Tibial artery (tissue), 4 donors: Measurements from ENCODE around the gene RHCG.

Source experiments
- DNase-seq, 2 donors: peaks; one replicate each; pipeline ENCODE4 v3.0.0-alpha.2; 2019
- H3K27ac ChIP-seq, 2 donors: fragments of 200-600 bp; sonication (generic) in 1 of 2; 1 replicate in 1 of 2; 2 replicates in 1 of 2; pipeline ENCODE4 v1.5.1; 2018 to 2019; ENCODE audit warnings: mild to moderate bottlenecking in 1 of 2
- H3K27me3 ChIP-seq, 2 donors: fragments of 200-600 bp; sonication (generic) in 1 of 2; one replicate each; pipeline versions ENCODE4 v1.5.1 to v1.6.0; 2016 to 2019
- H3K36me3 ChIP-seq, 3 donors: fragments of 200-600 bp; sonication (generic) in 2 of 3; one replicate each; pipeline ENCODE4 v1.5.1; 2016 to 2019; ENCODE audit warnings: mild to moderate bottlenecking in 2 of 3
- H3K4me1 ChIP-seq, 4 donors: fragments of 200-600 bp; sonication (generic) in 2 of 4; 1 replicate in 3 of 4; 2 replicates in 1 of 4; pipeline ENCODE4 v1.5.1; 2016 to 2019
- H3K4me3 ChIP-seq, 2 donors: fragments of 200-600 bp; sonication (generic) in 1 of 2; 1 replicate in 1 of 2; 2 replicates in 1 of 2; pipeline ENCODE4 v1.5.1; 2018 to 2019; ENCODE audit warnings: mild to moderate bottlenecking in 2 of 2
- H3K9me3 ChIP-seq, 3 donors: fragments of 200-600 bp; sonication (generic) in 1 of 3; one replicate each; pipeline ENCODE4 v1.5.1; 2016 to 2019
- intact Hi-C: fragments of 100-400 bp; cut with DNase I; formaldehyde crosslinking; loops from one replicate; pipeline ENCODE4 v1.15.0; 2023; ENCODE audit warnings: low total_unique reads
- TF ChIP-seq, protein P1 (sequence below), 2 experiments: fragments of 200-600 bp in 1 of 2; fragments of 450-650 bp in 1 of 2; IDR thresholded peaks; one replicate each; pipeline ENCODE4 v1.5.1; 2017 to 2019; ENCODE audit warnings: antibody characterized with exemption in 2 of 2, mild to moderate bottlenecking in 1 of 2, moderate library complexity in 1 of 2

The RHCG gene

DNA sequence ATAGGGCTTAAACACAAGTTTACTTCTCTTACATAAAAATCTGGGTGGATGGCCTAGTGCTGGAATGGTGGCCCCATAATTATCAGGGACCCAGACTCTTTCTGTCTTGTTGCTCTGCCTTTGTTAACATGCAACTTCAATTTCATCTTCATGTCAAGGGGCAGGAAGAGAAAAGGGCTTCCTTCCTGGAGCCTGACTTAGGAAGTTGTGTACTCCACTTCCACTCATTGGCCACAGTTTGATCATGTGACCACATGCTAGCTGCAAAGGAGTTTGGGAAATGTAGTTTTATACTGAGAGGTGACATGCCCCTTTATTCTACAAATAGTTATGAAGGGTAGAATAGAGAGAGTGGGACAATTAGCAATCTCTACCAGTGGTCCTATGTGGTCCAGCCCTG lies 39.3 kb downstream of the RHCG start:
- Histone ChIP-seq H3K36me3 (no peaks in the 10 kb centered on the region), H3K27me3 (peaks cover 0 to 36% of the 10 kb centered on the region in 2 donors), H3K4me1 (no peaks in the 10 kb centered on the region), H3K27ac (no peak overlapping the region), H3K4me3 (no peak overlapping the region), H3K9me3 (peaks cover 0 to 10% (median 4%) of the 10 kb centered on the region in 3 donors)
- DNase-seq = no peak
- intact Hi-C loops = no loop called here
- TF ChIP-seq, protein P1, sequence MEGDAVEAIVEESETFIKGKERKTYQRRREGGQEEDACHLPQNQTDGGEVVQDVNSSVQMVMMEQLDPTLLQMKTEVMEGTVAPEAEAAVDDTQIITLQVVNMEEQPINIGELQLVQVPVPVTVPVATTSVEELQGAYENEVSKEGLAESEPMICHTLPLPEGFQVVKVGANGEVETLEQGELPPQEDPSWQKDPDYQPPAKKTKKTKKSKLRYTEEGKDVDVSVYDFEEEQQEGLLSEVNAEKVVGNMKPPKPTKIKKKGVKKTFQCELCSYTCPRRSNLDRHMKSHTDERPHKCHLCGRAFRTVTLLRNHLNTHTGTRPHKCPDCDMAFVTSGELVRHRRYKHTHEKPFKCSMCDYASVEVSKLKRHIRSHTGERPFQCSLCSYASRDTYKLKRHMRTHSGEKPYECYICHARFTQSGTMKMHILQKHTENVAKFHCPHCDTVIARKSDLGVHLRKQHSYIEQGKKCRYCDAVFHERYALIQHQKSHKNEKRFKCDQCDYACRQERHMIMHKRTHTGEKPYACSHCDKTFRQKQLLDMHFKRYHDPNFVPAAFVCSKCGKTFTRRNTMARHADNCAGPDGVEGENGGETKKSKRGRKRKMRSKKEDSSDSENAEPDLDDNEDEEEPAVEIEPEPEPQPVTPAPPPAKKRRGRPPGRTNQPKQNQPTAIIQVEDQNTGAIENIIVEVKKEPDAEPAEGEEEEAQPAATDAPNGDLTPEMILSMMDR (IDR thresholded peaks at IDR 0.05) = no peak

DNA sequence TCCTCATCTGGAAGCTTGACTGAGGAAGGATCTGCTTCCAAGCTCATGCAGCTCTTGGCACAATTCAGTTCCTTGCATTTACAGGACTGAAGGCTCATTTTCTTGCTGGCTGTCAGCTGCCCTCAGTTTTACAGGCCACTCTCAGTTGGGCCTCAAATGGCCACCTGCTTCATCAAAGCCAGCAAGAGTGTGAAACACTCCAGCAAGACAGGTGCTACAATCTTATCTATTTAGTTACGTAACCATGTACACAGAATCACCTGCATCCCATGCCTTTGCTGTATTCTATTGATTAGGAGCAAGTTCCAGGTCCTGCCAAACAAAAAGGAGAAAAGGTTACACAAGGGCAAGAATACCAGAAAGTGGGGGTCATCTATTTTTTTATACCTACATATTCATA lies 40.8 kb downstream of the RHCG start:
- no peak overlapping the region for H3K27ac ChIP-seq
- H3K36me3 ChIP-seq = no peaks in the 10 kb centered on the region
- TF ChIP-seq, protein P1 (IDR thresholded peaks at IDR 0.05) = no peak
- no peaks in the 10 kb centered on the region for H3K4me1 ChIP-seq
- intact Hi-C loops = no loop called here
- peaks cover 0 to 34% of the 10 kb centered on the region in 2 donors for H3K27me3 ChIP-seq
- no peak overlapping the region for H3K4me3 ChIP-seq
- peaks cover 0 to 10% (median 4%) of the 10 kb centered on the region in 3 donors for H3K9me3 ChIP-seq
- no peak for DNase-seq

DNA sequence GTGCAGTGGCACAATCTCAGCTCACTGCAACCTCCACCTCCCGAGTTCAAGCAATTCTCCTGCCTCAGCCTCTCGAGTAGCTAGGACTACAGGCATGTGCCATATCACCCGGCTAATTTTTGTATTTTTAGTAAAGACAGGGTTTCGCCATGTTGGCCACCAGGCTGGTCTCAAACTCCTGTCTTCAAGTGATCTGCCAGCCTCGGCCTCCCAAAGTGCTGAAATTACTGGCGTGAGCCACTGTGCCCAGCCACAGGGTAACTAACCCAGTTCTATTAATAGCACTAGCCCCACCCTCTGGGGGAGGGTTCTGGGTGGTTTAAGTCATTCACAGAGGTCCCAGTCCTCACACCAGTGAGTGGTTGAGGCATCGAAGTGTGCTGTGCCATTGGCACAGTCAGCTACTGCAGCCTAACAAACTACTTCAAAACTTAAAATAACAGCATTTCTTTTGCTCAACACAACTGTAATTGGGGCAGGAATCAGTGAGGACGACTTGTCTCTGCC lies 44.0 kb downstream of the RHCG start:
- TF ChIP-seq, protein P1 (IDR thresholded peaks at IDR 0.05) = no peak
- H3K27ac ChIP-seq = no peak overlapping the region
- peaks cover 0 to 55% of the 10 kb centered on the region in 2 donors for H3K27me3 ChIP-seq
- peaks cover 0 to 8% (median 4%) of the 10 kb centered on the region in 3 donors for H3K9me3 ChIP-seq
- H3K4me3 ChIP-seq = no peak overlapping the region
- no peaks in the 10 kb centered on the region for H3K36me3 ChIP-seq
- no peaks in the 10 kb centered on the region for H3K4me1 ChIP-seq
- no peak for DNase-seq
- intact Hi-C loops = no loop called here

DNA sequence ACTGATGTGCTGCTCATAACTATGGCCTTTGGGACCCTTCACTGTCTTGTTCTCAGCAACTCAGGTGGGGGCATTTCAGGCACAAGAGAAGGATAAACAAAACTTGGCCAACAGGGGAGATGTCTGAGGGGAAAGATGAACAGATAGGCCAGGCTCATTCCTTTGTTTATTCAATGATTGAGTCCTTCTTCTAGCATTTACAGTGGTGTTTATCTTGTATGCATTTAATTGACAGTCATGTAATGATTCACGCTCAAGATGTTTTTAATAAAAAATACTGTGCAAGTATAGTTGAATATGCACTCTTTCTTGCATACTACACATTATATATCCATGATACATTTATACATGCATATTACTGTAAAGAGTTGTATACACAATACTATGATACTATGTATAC lies 44.5 kb downstream of the RHCG start:
- H3K9me3 ChIP-seq = peaks cover 0 to 3% (median 0%) of the 10 kb centered on the region in 3 donors

DNA sequence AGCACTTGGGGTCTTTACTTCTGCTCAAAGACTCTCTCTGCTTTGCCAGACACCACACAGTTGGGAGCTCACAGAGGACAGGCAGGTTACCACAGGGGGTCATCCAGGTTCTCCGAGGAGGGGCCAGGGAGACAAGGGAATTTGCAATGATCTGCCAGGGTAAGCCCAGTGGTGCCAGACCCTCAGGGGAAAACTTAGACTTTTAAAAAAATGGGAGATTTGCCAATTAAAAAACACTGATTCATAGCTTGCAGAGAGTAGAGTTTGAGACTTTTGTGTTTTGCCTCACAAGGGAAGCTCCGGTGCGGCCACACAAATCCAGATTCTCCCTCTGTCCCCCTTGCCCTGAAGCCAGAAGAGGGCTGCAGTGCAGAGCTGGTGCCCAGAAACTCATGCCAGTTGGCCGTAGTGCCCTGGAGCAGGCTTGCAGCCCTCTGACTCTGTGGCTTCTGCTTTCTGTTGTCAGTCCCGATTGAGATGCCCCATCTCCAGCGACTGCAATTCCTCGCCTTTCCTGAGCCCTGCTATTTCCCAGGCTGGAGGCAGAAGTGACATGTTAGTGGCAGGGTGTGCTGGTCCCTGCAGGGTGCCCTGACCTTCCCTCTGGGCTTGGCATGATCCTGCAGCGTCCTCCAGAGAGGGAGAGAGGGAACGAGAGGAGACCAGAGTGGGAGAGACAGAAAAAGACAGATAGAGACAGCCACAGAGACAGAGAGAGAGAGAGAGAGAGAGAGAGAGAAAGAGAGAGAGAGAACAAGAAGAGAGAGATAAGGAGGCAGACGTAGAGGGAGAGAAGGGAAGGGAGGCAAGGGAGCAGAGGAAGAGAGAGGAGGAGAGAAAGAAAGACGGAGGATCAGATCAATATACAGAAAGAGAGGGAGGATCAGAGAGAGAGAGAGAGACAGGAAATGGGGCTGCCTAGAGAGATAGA lies 46.0 kb downstream of the RHCG start:
- H3K27me3 ChIP-seq = peaks cover 0 to 67% of the 10 kb centered on the region in 2 donors
- intact Hi-C loops = no loop called here
- H3K4me1 ChIP-seq = no peaks in the 10 kb centered on the region
- H3K4me3 ChIP-seq = no peak overlapping the region
- H3K9me3 ChIP-seq = no peaks in the 10 kb centered on the region
- TF ChIP-seq, protein P1 (IDR thresholded peaks at IDR 0.05) = no peak
- no peak overlapping the region for H3K27ac ChIP-seq
- no peak for DNase-seq
- no peaks in the 10 kb centered on the region for H3K36me3 ChIP-seq

More for the DNA sequence above, 44.5 kb downstream of the RHCG start:
- Histone ChIP-seq H3K4me3 (no peak overlapping the region), H3K27ac (no peak overlapping the region), H3K36me3 (no peaks in the 10 kb centered on the region), H3K4me1 (no peaks in the 10 kb centered on the region), H3K27me3 (peaks cover 0 to 59% of the 10 kb centered on the region in 2 donors)
- no peak for DNase-seq
- intact Hi-C loops = no loop called here
- TF ChIP-seq, protein P1 (IDR thresholded peaks at IDR 0.05) = no peak
